Right lobe of liver (tissue), 6 donors: ENCODE results near the gene AQP3. TPM values are rescaled to one million over a fixed set of nuclear protein-coding genes. Genes with fewer than 3 reads are reported as not detected.
"Not testable (repeated sequence)": the region's sequence is repeated elsewhere in the genome, so short reads cannot be mapped to it uniquely, and the experiment has no call there.

ENCODE experiments used
- ATAC-seq, 4 donors: fragments of 200-7000 bp; cut with Tn5 transposase; one replicate each; pipeline ENCODE4 v1.9.1; 2020; ENCODE audit warnings: mild to moderate bottlenecking in 4 of 4, moderate library complexity in 4 of 4
- DNase-seq, 3 donors: peaks; one replicate each; pipeline ENCODE4 v3.0.0-alpha.2; 2020
- H3K27ac ChIP-seq, 3 donors: fragments of 200-600 bp; one replicate each; pipeline ENCODE4 v1.8.0; 2022
- H3K27me3 ChIP-seq, 2 donors: fragments of 200-600 bp; one replicate each; pipeline ENCODE4 v1.8.0; 2022
- H3K36me3 ChIP-seq, 4 donors: fragments of 200-600 bp; sonication (generic) in 1 of 4; one replicate each; pipeline versions ENCODE4 v1.5.1 to v1.8.0; 2017 to 2022; ENCODE audit warnings: control low read depth in 1 of 4
- H3K4me1 ChIP-seq, 4 donors: fragments of 200-600 bp; sonication (generic) in 1 of 4; one replicate each; pipeline versions ENCODE4 v1.5.1 to v1.8.0; 2017 to 2022; ENCODE audit warnings: control low read depth in 1 of 4
- H3K4me3 ChIP-seq, 3 donors: fragments of 200-600 bp; one replicate each; pipeline ENCODE4 v1.8.0; 2022
- H3K9me3 ChIP-seq, 4 donors: fragments of 200-600 bp; sonication (generic) in 1 of 4; one replicate each; pipeline versions ENCODE4 v1.5.1 to v1.8.0; 2017 to 2022; ENCODE audit warnings: control low read depth in 1 of 4
- CTCF ChIP-seq, 4 donors: fragments of 200-600 bp in 3 of 4; fragments of 450-650 bp in 1 of 4; IDR thresholded peaks; one replicate each; pipeline versions ENCODE4 v1.5.1 to v1.8.0; 2016 to 2022; ENCODE audit warnings: antibody characterized with exemption in 4 of 4, mild to moderate bottlenecking in 2 of 4
- POLR2A ChIP-seq: fragments of 450-650 bp; IDR thresholded peaks from one replicate; pipeline ENCODE4 v1.6.1; 2017; ENCODE audit warnings: antibody characterized with exemption, mild to moderate bottlenecking
- WGBS: methylation state at CpG from one replicate; pipeline ENCODE4 v1.1.6; 2018; ENCODE audit warnings: low coverage, low lambda C conversion rate; ENCODE audit not compliant: insufficient coverage; ENCODE audit errors: missing lambda C conversion rate; 5-methylcytosine and 5-hydroxymethylcytosine counted together
- intact Hi-C, 2 donors: fragments of 100-400 bp; cut with DNase I; formaldehyde crosslinking; loops; one replicate each; pipeline versions ENCODE4 v1.11.2 to v1.14.1; 2022
- total RNA-seq, 6 experiments: library from RNA; depleted of rRNA in 2 of 6; stranded (reverse); fragments of >200 nt in 2 of 6; fragmentation: NEBNext Ultra II Directional in 3 of 6; extraction: Animal tissue kit (Norgen Biotek cat#: 25700) in 3 of 6; gene quantifications; one replicate each; pipeline versions ENCODE4 v1.1.0 to v1.2.4, GENCODE V29; 2016 to 2023
- donor health status: DM: no; HTN: yes; CAD: no.
- donor health status: DM: no; HTN: no; CAD: no.
- donor health status: DM: no; HTN: no; CAD: no.
- donor health status: DM: no; HTN: yes; CAD: no.
- donor health status: DM: no; HTN: yes; CAD: no.

Gene AQP3
- total RNA-seq, 6 experiments from 2014 or later: 49.7 to 158 (median 109) TPM

GRCh38 chr9:33404788-33405362 lies 42.5 kb downstream of the AQP3 start:
- intact Hi-C loops: loop anchor here in 1 of 2 donors (5.0 kb wide), 1 partner anchor 62 kb away; no protein-coding TSS in a partner anchor
- ATAC-seq: peak in 1 of 4 donors; percentile 11
- no peak overlapping the region for H3K27ac ChIP-seq
- 89% methylated on average over 3 of the region's 4 CpGs for WGBS
- TF ChIP-seq CTCF (IDR thresholded peaks at IDR 0.05) (no peak), POLR2A (no peak)
- no peak overlapping the region for H3K4me3 ChIP-seq
- no peaks in the 10 kb centered on the region for H3K27me3 ChIP-seq
- no peaks in the 10 kb centered on the region for H3K9me3 ChIP-seq
- H3K4me1 ChIP-seq: peaks cover 0 to 3% (median 0%) of the 10 kb centered on the region in 4 donors
- no peaks in the 10 kb centered on the region for H3K36me3 ChIP-seq
- DNase-seq: no peak

GRCh38 chr9:33403941-33404787 lies 43.2 kb downstream of the AQP3 start:
- Histone ChIP-seq H3K27me3 (no peaks in the 10 kb centered on the region), H3K9me3 (no peaks in the 10 kb centered on the region), H3K4me1 (peaks cover 0 to 3% (median 0%) of the 10 kb centered on the region in 4 donors), H3K36me3 (no peaks in the 10 kb centered on the region), H3K27ac (no peak overlapping the region), H3K4me3 (no peak overlapping the region)
- 61% methylated on average over 9 of the region's 17 CpGs for whole genome bisulfite sequencing
- TF ChIP-seq CTCF (IDR thresholded peaks at IDR 0.05) (no peak), POLR2A (no peak)
- DNase-seq (no peak), ATAC-seq (peak in 2 of 4 donors; percentile 39 to 45)
- intact Hi-C loops: loop anchor here in 1 of 2 donors (5.0 kb wide), 1 partner anchor 63 kb away; no protein-coding TSS in a partner anchor

- WGBS: 92% methylated on average over 2 of the region's 10 CpGs
- not testable (repeated sequence) for H3K4me3 ChIP-seq, H3K27me3 ChIP-seq, ATAC-seq, H3K36me3 ChIP-seq, DNase-seq, H3K27ac ChIP-seq, H3K9me3 ChIP-seq, H3K4me1 ChIP-seq
- intact Hi-C loops: loop anchor here in 1 of 2 donors (5.0 kb wide), 1 partner anchor 65 kb away; no protein-coding TSS in a partner anchor
Observed at GRCh38 chr9:33402371-33402770, 45.0 kb downstream of the AQP3 start, which contains the start of gene AQP7. AQP7 (minus strand) TSS chr9:33402568; CDS start chr9:33401262, 1,306 bp downstream.

- not testable (repeated sequence) for H3K27me3 ChIP-seq, H3K27ac ChIP-seq, H3K36me3 ChIP-seq, H3K4me1 ChIP-seq, ATAC-seq, H3K4me3 ChIP-seq, DNase-seq, H3K9me3 ChIP-seq
- WGBS: 79% methylated on average over 7 of the region's 10 CpGs
- intact Hi-C loops: loop anchor here in 1 of 2 donors (5.0 kb wide), 1 partner anchor 65 kb away; no protein-coding TSS in a partner anchor
Observed at GRCh38 chr9:33401809-33402208, 45.6 kb downstream of the AQP3 start.

- H3K4me1 ChIP-seq, DNase-seq, H3K27me3 ChIP-seq, H3K36me3 ChIP-seq, H3K27ac ChIP-seq, ATAC-seq, H3K4me3 ChIP-seq, H3K9me3 ChIP-seq, intact Hi-C loops: not testable (repeated sequence)
- WGBS: 89% methylated on average over 4 of the region's 4 CpGs
Observed at GRCh38 chr9:33399047-33399446, 48.3 kb downstream of the AQP3 start.

GRCh38 chr9:33397801-33398200 lies 49.6 kb downstream of the AQP3 start:
- not testable (repeated sequence) for H3K27ac ChIP-seq, H3K27me3 ChIP-seq
- 37% methylated on average over 2 of the region's 4 CpGs for WGBS

More at GRCh38 chr9:33397801-33398200, 49.6 kb downstream of the AQP3 start:
- H3K36me3 ChIP-seq, ATAC-seq, H3K4me3 ChIP-seq, intact Hi-C loops, H3K9me3 ChIP-seq, DNase-seq: not testable (repeated sequence)
- H3K4me1 ChIP-seq: peaks cover 0 to 16% (median 3%) of the 10 kb centered on the region in 4 donors
